ENCODE measurements around the gene CCDC88C.
"Not testable (repeated sequence)": the region's sequence is repeated elsewhere in the genome, so short reads cannot be mapped to it uniquely, and the experiment has no call there.

CCDC88C gene

GRCh38 chr14:91417120-91417982, at the start of gene CCDC88C:
TSS of gene CCDC88C (minus strand) at chr14:91417820. CDS start at chr14:91417690, 130 bp downstream.
- intact Hi-C loops (cut with DNase I) = no loop called here
- DNase-seq = peak in 37 of 42 donors; percentile 37 to 83 (median 66)

GRCh38 chr14:91466192-91466591, 48.6 kb upstream of the CCDC88C start:
- intact Hi-C loops (cut with DNase I) = no loop called here
- DNase-seq = peak in 1 of 42 donors; percentile 14

GRCh38 chr14:91464615-91465205, 47.1 kb upstream of the CCDC88C start:
- intact Hi-C loops (cut with DNase I) = no loop called here
- DNase-seq = no peak

GRCh38 chr14:91458612-91459011, 41.0 kb upstream of the CCDC88C start:
- intact Hi-C loops (cut with DNase I) = no loop called here
- no peak for DNase-seq

- no peak for DNase-seq
- intact Hi-C loops (cut with DNase I) = no loop called here
Measured at GRCh38 chr14:91456283-91456682, 38.7 kb upstream of the CCDC88C start.

- intact Hi-C loops (cut with DNase I) = no loop called here
- DNase-seq = no peak
Measured at GRCh38 chr14:91454580-91454979, 37.0 kb upstream of the CCDC88C start.

GRCh38 chr14:91454155-91454554, 36.5 kb upstream of the CCDC88C start:
- intact Hi-C loops (cut with DNase I) = no loop called here
- DNase-seq = no peak

GRCh38 chr14:91453744-91454143, 36.1 kb upstream of the CCDC88C start:
- intact Hi-C loops (cut with DNase I) = no loop called here
- DNase-seq = no peak

- intact Hi-C loops (cut with DNase I) = no loop called here
Measured at GRCh38 chr14:91444335-91445020, 26.9 kb upstream of the CCDC88C start.

GRCh38 chr14:91439345-91439744, 21.7 kb upstream of the CCDC88C start:
- intact Hi-C loops (cut with DNase I) = no loop called here
- no peak for DNase-seq

More at GRCh38 chr14:91444335-91445020, 26.9 kb upstream of the CCDC88C start:
- no peak for DNase-seq

- no peak for DNase-seq
- intact Hi-C loops (cut with DNase I) = no loop called here
Measured at GRCh38 chr14:91438845-91439244, 21.2 kb upstream of the CCDC88C start.

- DNase-seq; intact Hi-C loops (cut with DNase I): not testable (repeated sequence)
Measured at GRCh38 chr14:91436266-91436665, 18.6 kb upstream of the CCDC88C start.

GRCh38 chr14:91429385-91429784, 11.8 kb upstream of the CCDC88C start:
- DNase-seq = no peak
- intact Hi-C loops (cut with DNase I) = no loop called here

GRCh38 chr14:91428931-91429330, 11.3 kb upstream of the CCDC88C start:
- intact Hi-C loops (cut with DNase I) = not testable (repeated sequence)
- DNase-seq = peak in 1 of 42 donors; percentile 40

GRCh38 chr14:91425531-91425944, 7.9 kb upstream of the CCDC88C start:
- peak in 1 of 42 donors; percentile 20 for DNase-seq
- intact Hi-C loops (cut with DNase I) = not testable (repeated sequence)

GRCh38 chr14:91424813-91425530, 7.4 kb upstream of the CCDC88C start:
- intact Hi-C loops (cut with DNase I) = no loop called here

GRCh38 chr14:91420686-91421085, 3.1 kb upstream of the CCDC88C start:
- intact Hi-C loops (cut with DNase I) = no loop called here
- DNase-seq = peak in 1 of 42 donors; percentile 25

More at GRCh38 chr14:91424813-91425530, 7.4 kb upstream of the CCDC88C start:
- peak in 1 of 42 donors; percentile 25 for DNase-seq

- intact Hi-C loops (cut with DNase I) = loop anchor here (2.0 kb wide), 1 partner anchor 97 kb away; no protein-coding TSS in a partner anchor
- DNase-seq = no peak
Measured at GRCh38 chr14:91419451-91419850, 1.8 kb upstream of the CCDC88C start.

GRCh38 chr14:91419044-91419397, 1.4 kb upstream of the CCDC88C start:
- intact Hi-C loops (cut with DNase I) = loop anchor here (2.0 kb wide), 1 partner anchor 96 kb away; no protein-coding TSS in a partner anchor
- DNase-seq = peak in 1 of 42 donors; percentile 40

Measured in head of caudate nucleus (tissue), 42 donors.